ENCODE data around the gene TBL1XR1. TPM values are rescaled to one million over a fixed set of nuclear protein-coding genes. Genes with fewer than 3 reads are reported as not detected.

Gene TBL1XR1
- total RNA-seq, 4 donors from 2014 or later = 51.6 to 91.1 (median 66.0) TPM

DNA sequence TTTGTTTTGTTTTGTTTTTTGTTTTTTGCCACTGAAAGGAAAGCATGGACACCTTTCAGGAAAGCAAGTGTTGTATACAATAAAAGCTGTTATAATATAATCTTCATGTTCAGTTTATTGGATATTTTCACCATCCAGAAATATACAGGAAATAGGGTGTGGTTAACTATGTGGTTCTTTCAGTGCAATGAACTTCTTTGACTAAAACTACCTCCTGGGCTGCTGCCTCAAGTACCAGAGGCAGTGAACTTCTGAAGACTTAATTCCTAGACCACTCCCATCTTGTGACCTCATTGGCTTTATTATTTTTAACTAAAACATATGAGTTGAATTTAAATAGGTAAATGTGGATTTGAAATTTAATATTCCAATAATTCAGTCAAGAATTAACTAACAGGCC is 27.1 kb upstream of the TBL1XR1 start:
- TF ChIP-seq POLR2A (IDR thresholded peaks at IDR 0.05) = no peak
- TF ChIP-seq, protein P1, sequence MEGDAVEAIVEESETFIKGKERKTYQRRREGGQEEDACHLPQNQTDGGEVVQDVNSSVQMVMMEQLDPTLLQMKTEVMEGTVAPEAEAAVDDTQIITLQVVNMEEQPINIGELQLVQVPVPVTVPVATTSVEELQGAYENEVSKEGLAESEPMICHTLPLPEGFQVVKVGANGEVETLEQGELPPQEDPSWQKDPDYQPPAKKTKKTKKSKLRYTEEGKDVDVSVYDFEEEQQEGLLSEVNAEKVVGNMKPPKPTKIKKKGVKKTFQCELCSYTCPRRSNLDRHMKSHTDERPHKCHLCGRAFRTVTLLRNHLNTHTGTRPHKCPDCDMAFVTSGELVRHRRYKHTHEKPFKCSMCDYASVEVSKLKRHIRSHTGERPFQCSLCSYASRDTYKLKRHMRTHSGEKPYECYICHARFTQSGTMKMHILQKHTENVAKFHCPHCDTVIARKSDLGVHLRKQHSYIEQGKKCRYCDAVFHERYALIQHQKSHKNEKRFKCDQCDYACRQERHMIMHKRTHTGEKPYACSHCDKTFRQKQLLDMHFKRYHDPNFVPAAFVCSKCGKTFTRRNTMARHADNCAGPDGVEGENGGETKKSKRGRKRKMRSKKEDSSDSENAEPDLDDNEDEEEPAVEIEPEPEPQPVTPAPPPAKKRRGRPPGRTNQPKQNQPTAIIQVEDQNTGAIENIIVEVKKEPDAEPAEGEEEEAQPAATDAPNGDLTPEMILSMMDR (IDR thresholded peaks at IDR 0.05) = no peak
- intact Hi-C loops (cut with DNase I; ENCODE audit: low total_unique reads) = no loop called here
- H3K4me3 ChIP-seq (ENCODE audit: low read depth, poor library complexity, severe bottlenecking) = no peak overlapping the region
- DNase-seq (ENCODE audit: low spot score in 2 of 2) = no peak

DNA sequence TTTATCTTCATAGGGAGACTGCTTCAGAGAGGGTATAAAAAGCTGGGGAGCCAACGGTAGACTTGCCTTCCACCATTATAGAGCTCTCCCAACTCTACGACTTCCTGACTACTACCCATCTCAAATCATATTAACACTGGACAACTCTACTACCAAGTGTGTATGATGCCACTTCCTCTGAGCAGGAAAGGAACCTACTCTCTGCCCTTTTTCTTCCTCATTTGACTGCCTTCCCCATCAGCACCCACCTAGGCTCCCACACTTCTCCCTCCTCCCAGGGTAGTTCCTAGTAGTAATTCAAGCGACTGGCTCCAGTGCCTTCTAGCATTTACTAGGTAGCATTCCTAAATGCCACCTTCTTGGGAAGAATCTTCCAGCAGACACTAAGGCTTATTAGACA is 24.5 kb upstream of the TBL1XR1 start:
- no peak for TF ChIP-seq POLR2A (IDR thresholded peaks at IDR 0.05)
- TF ChIP-seq, protein P1 (IDR thresholded peaks at IDR 0.05) = no peak
- intact Hi-C loops (cut with DNase I; ENCODE audit: low total_unique reads) = no loop called here
- DNase-seq (ENCODE audit: low spot score in 2 of 2) = no peak
- H3K4me3 ChIP-seq (ENCODE audit: low read depth, poor library complexity, severe bottlenecking) = no peak overlapping the region
- 83 to 88% methylated on average over 3 of the region's 3 CpGs for WGBS, 2 donors

DNA sequence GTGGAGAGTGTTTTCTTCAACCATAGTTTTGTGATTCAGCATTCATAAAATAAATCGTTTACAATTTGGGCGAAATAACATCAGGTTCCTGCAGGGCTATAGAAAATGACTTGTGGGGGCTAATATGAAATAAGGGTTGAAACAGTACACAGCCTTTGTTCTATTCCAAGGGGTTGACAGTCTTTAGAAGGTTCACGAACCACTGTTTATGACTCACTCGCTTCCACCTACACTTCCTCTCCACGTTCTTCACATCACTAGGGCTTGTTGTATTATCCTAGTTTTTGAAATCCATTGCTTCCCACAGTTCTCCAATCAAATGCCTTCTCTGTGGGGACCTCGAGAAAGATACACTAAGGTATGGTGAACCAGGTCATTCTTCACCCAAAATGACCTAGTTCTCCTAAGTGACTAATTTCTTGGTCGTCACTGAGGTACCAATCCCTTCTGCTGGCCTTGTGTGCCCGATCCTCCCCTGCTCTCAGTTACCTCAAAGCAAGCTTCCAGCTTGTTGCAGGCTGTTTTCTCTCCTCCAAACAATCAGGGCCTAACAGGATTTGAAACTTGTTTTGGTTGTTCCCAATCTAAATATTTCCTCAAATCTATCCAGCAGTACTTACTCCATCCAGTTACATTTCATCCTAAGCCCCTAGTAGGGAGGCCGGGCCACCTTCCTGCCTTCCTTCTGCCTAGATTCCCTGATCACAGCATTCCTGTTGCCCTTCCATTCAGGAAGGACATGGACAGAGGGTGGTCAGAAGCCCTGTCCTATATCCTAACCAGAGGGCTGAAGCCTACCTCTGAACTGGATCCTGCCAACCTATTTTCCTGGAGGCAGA is 23.1 kb upstream of the TBL1XR1 start:
- TF ChIP-seq, protein P1 (IDR thresholded peaks at IDR 0.05) = no peak
- no peak for TF ChIP-seq POLR2A (IDR thresholded peaks at IDR 0.05)
- no peak overlapping the region for H3K4me3 ChIP-seq (ENCODE audit: low read depth, poor library complexity, severe bottlenecking)
- WGBS, 2 donors = 81 to 84% methylated on average over 9 of the region's 9 CpGs
- intact Hi-C loops (cut with DNase I; ENCODE audit: low total_unique reads) = no loop called here
- DNase-seq (ENCODE audit: low spot score in 2 of 2) = no peak

DNA sequence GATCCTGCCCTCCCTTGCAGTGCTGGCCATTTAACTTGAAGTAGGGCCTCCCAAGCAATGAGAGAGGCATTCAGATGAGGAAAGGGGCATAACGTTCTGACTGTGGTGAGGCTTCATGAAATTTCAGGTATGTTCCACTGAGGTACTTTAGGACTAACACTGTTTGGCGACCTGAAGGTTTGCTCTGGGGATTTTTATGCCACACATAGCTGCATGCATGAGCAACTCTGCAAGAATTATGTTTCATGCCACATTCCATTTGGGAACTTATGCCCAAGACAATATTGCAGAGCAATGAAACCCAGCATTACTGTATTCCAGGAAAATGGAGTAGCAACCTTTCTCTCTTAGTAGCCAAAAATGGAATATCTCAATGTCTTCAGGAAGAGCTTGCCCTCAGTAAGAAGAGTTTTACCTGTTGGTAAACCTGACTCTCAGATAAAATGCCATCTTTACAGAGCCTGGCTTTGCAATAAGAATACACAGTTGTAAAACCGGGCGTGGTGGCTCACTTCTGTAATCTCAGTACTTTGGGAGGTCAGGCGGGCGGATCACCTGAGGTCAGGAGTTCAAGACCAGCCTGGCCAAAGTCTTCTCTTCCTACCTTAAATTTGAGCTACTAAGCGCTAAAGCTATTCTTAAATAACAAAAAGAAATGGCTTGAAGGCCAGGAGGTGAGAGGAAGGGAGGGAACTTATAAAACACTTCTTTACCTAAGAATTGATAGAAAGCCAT is 16.7 kb upstream of the TBL1XR1 start:
- TF ChIP-seq, protein P1 (IDR thresholded peaks at IDR 0.05) = no peak
- no peak for TF ChIP-seq POLR2A (IDR thresholded peaks at IDR 0.05)
- intact Hi-C loops (cut with DNase I; ENCODE audit: low total_unique reads) = no loop called here
- no peak overlapping the region for H3K4me3 ChIP-seq (ENCODE audit: low read depth, poor library complexity, severe bottlenecking)
- 87% methylated on average over 7 of the region's 7 CpGs for WGBS, 2 donors
- no peak for DNase-seq (ENCODE audit: low spot score in 2 of 2)

DNA sequence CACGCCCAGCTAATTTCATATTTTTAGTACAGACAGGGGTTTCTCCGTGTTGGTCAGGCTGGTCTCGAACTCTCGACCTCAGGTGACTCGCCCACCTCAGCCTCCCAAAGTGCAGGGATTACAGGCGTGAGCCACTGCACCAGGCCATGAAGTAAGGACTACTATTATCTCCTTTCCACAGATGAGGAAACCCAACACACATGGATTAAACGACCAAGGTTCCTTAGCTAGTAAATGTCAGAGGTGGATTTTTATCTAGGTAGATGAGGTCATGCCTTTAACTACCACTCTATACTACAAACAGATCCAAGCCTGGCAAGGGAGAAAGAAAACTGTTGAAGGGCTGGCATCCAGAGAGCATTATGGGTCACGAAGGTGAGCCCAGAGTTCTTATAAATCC is 15.5 kb upstream of the TBL1XR1 start:
- 95 to 96% methylated on average over 8 of the region's 8 CpGs for WGBS, 2 donors
- TF ChIP-seq, protein P1 (IDR thresholded peaks at IDR 0.05) = no peak
- TF ChIP-seq POLR2A (IDR thresholded peaks at IDR 0.05) = no peak
- no peak overlapping the region for H3K4me3 ChIP-seq (ENCODE audit: low read depth, poor library complexity, severe bottlenecking)
- no peak for DNase-seq (ENCODE audit: low spot score in 2 of 2)
- intact Hi-C loops (cut with DNase I; ENCODE audit: low total_unique reads) = no loop called here
